AG08396 (cell line): ENCODE measurements around the gene MVD.

Source experiments
- DNase-seq: peaks from one replicate; pipeline ENCODE4 v3.0.0; 2012; ENCODE audit warnings: low spot score, mixed read lengths

MVD gene

DNA sequence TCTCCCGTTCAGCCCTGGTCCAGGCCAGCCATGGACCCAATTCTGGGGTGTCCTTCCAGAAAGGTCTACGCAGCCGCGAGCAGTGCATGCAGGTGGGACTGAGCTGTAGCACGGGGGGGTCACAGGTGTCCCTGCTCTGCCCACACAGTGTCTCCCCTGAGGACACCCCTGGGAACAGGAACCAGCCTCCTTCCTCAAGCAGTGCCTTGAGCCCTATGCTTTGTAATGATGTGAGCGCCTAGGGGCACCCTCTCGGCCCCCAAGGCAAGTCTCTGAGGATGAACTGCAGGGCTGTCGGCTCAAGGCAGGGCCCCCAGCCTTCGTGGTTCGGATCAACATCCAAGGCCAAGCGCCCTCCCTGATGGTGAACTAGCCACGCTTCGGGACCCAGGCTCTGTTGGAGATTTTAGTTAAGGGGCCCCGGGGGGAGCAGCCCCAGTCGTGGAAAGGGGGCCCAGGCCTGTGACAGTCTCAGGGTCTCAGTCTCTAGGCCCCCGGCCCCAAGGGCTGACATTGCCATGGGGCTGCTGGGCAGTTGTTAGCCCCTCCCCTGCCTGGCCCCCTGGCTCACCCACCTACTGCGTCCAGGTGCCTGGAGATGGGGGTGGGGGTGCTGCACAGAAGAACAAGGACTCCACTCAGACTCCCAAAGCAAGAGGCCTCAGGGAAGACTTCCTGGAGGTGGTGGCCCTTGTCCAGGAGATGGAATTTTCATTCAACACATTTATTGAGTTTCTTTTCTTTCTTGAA lies 22.2 kb downstream of the MVD start:
- no peak for DNase-seq

DNA sequence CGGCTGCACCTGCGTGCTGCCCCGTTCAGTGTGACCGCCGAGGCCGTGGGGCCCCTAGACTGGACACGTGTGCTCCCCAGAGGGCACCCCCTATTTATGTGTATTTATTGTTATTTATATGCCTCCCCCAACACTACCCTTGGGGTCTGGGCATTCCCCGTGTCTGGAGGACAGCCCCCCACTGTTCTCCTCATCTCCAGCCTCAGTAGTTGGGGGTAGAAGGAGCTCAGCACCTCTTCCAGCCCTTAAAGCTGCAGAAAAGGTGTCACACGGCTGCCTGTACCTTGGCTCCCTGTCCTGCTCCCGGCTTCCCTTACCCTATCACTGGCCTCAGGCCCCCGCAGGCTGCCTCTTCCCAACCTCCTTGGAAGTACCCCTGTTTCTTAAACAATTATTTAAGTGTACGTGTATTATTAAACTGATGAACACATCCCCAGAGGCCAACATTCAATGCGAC lies 22.8 kb downstream of the MVD start:
- DNase-seq, result no peak

DNA sequence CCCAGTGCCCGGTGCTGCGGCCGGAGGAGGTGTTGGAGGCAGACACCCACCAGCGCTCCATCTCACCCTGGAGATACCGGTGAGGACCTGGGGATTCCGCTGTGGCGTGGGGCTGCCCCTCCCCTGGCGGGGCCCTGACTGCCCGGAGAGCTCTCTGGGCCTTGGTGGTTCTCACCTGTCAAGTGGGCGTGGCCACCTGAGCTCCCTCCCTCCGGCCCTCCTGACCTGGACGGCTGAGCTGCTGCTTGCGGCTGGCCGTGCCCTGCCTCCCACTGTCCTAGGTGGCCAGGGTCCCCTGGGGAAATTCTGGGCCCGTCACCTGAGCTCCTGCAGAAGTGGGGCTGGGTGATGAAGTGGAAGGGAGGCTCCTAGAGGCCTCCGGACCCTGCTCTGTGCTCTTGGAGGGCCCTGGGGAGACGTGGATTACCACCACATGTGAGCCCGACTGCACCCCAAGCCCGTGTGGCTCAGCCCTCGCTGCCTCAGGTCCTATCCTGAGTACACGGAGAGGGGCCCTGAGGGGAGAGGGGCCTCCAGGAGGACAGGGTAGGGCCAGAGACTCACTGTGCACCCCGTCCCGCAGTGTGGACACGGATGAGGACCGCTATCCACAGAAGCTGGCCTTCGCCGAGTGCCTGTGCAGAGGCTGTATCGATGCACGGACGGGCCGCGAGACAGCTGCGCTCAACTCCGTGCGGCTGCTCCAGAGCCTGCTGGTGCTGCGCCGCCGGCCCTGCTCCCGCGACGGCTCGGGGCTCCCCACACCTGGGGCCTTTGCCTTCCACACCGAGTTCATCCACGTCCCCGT lies 23.5 kb downstream of the MVD start:
- DNase-seq, result peak; percentile 65

DNA sequence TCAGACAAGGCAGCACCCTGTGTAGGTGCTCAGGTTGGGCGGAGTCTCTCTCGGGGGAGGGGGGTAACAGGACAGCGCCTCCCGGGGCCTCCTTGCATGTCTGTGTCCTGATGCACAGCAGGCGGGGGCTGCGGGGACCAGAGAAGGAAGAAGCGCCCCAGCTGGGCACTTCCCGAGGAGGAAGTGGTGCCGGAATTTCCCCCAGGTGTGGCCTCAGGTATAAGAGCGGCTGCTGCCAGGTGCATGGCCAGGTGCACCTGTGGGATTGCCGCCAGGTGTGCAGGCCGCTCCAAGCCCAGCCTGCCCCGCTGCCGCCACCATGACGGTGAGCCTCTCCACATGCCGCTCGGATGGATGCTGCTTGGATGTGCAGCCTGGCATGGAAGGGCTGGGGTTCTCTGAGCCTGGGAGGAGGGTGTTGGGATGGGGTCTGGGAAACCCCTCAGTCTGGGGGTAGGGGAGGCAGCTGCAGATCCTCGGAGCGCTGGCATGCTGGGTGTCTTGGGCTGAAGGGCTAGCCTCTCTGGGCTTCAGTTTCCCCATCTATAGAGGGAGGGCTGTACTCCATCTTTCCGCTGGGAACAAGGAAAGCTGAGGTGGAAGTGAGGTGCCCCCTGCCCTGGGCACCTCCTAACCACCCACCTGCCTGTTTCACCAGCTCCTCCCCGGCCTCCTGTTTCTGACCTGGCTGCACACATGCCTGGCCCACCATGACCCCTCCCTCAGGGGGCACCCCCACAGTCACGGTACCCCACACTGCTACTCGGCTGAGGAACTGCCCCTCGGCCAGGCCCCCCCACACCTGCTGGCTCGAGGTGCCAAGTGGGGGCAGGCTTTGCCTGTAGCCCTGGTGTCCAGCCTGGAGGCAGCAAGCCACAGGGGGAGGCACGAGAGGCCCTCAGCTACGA lies 24.3 kb downstream of the MVD start, which contains the start of gene IL17C:
Gene IL17C (plus strand): TSS at position 250 of the 908 bp plus-strand sequence. CDS start 70 bp downstream, at position 320.
- DNase-seq, result no peak

DNA sequence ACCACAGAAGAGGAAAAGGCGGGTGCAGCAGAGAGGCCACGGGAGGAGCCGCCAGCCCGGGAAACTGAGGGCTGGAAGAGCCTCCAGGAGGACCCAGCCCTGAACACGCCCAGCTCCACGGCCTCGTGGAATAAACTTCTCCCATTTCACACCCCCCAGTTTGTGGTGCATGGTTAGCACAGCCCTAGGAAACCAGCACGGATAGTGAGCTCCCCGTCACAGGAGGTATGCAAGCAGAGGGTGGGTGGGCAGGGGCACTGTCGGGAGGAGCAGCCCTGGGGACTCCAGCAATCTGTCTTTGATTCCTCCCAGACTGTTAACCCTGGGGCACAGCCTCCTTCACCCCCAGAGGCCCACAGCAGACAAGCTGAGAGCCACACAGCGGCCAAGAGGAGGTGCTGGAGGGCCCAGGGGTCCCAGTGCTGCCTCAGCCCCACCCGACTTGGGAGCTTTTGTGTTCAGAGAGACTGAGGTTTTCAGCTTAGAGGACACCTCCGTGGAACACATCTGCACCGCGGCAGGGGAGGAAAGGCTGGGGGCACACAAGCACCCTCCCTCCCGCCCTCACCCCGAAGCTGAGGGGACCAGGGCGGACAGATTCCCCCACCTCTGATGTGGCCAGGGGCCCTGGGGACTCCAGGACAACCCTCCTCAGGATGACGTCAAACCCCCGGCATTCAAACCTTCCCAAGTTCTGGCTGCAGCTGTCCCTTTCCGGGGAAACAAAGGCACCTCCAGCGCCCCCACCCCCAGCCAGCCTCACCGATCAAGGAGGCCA lies 26.2 kb downstream of the MVD start:
- DNase-seq, result no peak

DNA sequence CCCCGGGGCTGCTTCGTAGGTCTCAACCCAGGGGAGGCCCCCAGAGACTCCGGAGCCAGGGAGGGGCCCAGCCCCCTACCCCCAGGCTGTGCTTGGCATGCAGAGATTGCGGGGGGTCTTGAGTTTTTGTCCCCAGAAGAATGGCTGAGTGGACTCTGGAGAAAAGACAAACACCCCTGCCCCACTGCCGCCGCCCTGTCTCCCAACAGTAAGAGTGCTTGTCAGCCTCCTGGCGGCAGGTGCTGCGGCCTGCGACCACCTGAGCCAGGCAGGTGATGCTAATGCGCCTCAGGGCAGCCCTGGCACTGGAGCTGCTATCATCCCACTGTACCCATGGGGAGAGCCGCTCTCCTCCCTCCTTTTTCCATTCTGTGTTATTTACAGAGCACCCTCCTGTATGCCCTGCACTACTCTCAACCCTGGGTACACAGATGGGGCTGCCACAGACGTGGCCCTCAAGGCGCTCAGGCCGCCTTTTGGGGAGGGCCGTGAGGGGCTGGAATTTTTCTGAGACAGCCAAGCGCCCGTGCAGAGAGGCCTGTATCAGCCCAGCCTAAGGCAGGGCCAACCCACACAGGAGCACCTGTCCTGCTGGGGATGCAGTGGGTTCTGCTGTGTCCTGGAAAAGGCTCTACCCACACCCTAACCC lies 27.1 kb downstream of the MVD start:
- DNase-seq, result no peak

DNA sequence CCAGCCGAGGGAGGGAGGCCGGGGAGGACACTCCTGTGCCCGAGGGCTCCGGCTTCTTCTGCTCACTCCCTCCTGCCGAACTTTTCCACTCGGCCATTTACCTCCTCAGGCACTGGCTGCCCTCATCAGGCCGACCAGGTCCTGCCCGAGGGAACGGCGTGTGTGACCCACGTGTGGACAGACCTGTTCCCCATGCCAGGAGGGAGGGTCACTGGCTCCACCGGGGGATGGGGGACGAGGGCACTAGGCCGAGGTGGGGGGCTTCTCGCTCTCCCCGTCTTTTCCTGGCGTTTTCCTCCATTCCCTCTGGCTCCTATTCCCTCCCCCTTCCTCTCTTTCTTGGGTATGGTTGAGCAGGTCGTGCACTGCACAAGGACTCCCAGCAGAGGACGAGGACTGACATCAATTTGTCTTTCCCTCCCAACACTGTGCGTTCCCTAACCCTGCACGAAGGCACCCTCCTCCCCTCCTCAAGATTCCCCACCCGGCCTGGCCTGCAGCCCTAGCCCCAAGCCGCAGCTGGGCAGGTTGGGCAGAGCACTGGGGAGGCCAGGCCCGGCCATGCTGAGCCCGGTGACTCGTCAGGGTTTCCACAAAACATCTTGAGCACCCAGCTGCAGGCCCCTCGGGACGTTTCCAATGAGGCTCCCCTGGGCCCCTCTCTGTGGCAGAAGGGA lies 27.8 kb downstream of the MVD start:
- DNase-seq, result peak; percentile 55

DNA sequence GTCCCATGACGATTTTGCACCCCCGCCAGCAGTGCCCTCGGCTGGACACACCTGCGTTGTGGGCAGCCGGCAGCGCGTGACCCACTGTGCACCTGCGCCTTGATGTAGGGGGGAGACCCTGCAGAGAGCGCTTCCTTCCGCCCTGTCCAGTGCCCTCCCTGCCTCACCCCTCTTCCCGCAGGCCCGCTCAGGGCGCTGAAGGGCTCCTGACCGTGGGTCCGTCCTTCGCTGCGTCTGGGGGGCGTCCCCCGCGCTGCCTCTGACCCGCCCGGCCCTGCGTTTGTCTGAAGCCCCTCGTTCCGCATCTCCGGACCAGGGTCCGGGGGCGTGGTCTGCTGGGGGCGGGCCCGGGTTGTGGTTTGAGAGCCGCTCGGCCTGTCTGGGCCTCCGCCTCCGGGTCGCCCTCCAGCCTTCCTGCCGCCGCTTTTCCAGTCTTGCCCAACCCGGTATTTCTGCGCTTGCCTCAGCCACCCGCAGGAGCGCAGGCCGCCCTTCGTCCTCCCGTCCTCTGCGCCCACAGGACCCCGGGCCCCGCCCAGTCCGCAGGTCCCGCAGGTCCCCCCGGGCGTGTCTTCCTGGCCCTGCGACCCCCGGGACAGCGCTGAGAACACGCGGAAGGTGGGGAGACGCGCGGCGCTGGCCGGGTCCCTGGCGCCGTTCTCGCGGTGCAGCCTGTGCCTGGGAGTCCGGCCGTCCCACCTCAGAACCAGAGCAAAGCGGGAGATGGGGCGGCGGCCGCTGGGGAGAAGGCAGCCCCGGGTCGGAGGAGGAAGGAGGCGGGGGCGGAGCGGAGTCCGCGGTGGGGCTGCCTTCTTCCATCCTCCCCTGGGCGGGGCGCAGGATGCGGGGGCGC lies 28.5 kb downstream of the MVD start:
- DNase-seq, result peak; percentile 68

DNA sequence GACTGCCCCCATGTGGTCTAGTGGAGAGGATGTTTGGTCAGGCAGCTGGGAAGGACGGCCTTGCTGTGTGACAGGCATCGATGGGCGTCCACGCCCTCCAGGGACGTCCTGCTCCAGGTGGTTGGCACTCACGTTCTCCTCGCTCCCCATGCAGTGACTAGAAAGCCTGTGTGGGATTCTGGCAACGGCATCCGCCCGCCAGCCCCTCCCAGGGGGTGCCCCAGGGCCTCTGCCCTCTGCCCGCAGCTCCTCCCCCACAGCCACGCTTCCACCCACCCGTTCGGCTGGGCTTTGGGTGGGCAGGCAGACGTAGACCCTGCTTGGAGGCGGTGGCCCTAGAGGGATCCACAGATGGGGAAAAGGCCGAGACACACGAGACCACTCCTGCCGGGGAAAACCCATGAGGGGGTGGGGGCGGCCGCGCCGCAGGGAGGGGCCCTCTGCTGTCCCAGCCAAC lies 29.2 kb downstream of the MVD start:
- DNase-seq, result peak; percentile 61

DNA sequence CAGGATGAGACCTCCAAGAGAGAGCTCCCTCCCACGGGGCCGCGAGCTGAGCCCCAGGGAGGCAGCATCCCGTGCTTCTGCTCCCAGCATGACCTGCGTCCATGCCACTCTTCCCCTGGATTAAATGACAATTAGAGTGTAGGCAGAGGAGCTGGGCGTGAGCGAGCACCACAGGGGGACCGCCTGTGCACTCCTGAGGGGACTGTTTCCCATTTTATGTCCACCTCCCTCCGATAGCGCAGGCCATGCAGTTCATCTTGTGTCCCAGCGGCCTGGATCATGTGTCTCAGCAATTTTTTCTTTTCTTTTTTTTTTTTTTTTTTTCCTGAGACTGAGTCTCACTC lies 30.3 kb downstream of the MVD start:
- no peak for DNase-seq

DNA sequence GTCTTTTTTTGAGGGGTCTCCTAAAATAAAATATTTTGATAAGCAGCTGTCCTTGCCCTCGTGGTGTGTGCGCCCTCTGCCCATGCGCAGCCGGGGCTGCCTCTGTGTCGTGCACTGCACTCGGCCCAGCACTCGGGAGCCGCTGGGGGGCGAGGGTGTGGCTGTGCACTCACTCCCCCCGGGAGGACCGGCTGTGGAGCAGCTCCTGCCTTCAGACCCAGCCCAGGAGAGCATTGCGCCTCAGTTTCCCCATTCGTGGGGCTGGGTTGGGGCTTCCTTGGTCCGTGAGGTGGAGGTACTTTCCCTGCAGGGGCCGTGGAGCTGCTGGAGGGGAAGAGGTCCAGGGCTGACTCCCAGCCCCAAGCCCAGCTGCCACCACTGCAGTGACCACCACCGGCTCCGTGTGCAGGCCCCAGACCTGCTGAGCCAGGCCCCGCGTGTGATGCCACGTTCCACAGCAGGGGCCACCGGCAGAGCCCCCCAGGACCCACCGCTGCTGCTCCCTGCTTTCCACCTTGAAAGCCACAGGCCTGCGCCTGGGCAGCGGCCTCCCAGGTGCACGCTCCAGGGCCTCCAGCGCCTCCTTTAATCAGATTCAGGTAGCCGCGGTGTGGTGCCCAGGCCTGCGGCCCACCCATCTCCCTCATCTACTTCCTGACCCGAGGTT lies 30.8 kb downstream of the MVD start:
- no peak for DNase-seq

DNA sequence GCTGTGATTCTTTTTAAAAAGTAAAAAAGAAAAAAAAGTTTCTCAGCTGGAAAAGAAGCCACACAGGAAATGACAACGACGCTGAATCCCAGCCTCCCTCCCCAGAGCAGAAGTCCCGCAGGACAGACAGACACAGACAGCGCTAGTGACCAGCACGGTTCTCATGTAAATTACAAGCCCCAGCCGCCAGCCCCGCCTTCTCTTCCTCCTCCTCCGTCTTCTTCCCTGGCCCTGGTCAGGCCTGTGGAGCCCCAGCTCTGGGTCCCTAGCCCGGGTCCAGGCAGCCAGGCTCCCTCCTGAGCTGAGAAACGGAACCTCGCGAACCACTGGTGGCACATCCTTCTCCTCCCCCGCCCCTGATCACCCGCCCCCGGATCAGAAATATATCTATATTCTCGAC lies 31.5 kb downstream of the MVD start:
- no peak for DNase-seq

DNA sequence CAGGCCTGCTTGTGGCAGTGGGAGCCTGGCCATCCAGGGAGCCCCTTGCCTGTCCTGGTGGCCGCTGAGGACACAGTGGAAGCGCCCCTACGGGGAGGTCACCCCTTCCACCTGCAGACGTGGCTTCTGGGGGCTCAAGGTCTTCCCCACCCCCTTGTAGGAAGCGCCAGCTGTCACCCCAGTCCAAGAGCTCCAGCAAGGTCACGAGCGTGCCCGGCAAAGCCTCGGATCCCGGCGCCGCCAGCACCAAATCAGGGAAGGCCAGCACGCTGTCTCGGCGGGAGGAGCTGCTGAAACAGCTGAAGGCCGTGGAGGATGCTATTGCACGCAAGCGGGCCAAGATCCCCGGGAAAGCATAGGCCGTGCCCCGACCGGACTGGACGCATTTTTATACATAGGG lies 31.9 kb downstream of the MVD start:
- DNase-seq, result no peak

DNA sequence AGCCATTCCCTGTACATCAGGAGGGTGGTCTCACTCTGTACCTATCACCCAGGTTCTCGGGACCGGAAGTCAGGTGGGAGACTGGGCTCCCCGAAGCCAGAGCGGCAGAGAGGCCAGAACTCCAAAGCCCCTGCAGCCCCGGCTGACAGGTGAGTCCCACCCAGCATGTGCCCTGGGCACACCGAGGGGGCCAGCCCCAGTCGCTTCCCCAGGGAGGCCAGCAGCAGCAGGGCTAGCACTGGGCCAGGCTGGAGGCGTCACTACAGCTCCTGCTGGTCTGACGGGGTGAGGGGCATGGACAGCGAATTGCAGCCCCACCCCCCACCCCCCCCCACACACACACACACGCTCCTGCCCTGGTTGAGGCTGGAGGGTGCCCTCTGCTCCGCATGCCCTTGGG lies 32.5 kb downstream of the MVD start:
- DNase-seq, result no peak

DNA sequence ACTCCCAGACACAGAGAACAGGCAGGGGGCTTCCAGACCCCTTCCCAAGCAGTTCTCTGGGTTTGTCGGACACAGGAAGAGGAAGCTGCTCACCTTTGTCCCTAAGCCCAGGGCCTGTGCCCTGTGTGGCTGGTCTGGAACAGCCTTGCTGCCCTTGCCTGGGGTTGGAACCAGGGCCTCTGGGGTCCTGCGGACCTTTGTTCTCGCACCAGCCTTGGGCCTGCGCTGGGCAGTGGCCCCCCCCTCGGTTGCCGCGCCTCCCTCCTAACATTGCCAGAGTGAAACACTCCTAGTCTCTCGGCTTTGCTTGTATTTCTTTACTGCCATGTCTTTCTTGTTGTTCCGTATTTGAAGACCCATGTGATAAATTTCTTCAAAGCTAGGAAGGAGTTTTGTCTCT lies 33.1 kb downstream of the MVD start:
- no peak for DNase-seq

DNA sequence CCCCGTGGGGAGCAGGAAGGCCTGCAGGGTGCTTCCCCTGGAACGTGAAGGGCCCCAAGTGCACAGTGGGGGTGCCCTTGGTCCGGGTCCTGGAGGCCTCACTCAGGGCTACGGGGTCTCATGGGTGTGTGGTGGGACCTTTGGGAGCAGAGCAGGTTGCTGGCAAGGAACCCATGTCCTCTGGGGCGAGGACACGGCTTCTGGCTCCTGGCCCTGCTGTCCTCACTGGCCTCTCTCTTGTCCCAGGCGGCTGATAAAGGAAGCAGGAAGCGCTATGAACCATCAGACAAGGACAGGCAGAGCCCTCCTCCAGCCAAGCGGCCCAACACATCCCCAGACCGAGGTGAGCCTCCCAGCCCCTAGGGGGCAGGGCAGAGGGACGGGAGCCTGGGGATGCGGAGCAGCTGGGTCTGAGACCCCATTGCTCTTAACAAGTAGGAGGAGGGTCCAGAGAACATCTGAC lies 34.3 kb downstream of the MVD start:
- no peak for DNase-seq

DNA sequence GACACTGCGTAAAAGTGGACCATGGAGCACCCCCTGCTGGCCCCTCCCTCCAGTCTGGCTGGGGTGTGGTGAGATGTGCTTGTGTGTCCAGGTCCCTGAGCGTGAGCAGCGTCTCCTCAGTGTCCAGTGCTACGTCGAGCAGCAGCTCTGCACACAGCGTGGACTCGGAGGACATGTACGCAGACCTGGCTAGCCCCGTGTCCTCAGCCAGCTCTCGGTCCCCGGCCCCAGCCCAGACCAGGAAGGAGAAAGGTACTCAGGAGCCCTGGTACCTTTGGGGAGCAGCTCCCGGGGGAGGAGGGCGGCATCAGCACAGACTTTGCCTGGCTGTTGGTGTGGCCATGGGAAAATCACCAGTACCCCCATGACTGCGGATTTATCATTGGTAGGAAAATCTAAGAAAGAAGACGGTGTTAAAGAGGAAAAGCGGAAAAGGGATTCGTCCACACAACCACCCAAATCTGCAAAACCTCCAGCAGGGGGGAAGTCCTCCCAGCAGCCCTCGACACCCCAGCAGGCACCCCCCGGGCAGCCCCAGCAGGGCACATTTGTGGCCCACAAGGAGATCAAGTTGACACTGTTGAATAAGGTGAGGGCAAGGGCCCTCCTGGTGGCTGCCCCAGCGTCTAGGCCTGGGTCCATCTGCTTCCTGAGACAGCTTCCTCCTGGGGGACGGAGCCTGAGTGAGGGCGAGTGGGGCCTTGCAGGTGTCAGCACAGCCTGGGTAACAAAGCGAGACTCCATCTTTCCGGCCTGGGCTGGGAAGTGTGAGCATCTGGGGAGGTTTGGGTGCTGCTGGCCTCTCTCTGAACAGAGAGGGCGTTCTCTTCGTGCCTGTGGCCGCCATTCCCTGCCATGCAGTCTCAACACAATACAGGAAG lies 35.1 kb downstream of the MVD start:
- no peak for DNase-seq

DNA sequence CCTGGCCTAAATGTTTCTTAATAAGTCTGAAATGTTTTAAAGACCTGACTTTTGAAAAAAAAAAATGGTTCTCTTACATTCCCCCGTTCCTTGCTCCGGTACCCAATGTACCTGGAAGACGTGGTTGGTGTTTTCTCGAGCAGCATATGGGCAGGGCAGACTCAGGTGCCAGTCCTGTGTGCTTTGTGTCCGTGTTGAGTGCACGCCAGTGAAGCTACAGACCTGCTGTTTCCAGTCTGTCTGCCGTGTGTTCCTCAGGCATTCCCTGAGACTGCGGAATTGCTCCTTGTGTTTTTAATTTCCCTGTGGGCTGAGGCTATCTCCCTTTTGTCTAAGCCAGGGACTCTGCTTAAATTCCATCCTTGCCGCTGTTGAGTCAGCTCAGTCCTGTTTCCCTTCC lies 36.2 kb downstream of the MVD start:
- DNase-seq, result no peak
